SK-N-SH (cell line): ENCODE results near the gene AP3S2.
"Not testable (repeated sequence)": the region's sequence is repeated elsewhere in the genome, so short reads cannot be mapped to it uniquely, and the experiment has no call there.

Experiments used
- CHD2 ChIP-seq: fragments of 150-350 bp; IDR thresholded peaks from 2 replicates; pipeline ENCODE4 v1.6.1; 2018; ENCODE audit warnings: low read length; ENCODE audit not compliant: partially characterized antibody
- EP300 ChIP-seq, 2 experiments: IDR thresholded peaks; 2 replicates each; pipeline versions ENCODE4 v1.4.0 to v1.6.1; 2012; ENCODE audit warnings: borderline replicate concordance in 1 of 2, low read depth in 1 of 2, low read length in 1 of 2
- EZH2phosphoT487 ChIP-seq: fragments of 200-600 bp; sonication (generic); IDR thresholded peaks from 2 replicates; pipeline ENCODE4 v1.6.1; 2017; ENCODE audit warnings: low read depth, mixed run types, mild to moderate bottlenecking, antibody characterized with exemption, moderate library complexity, borderline replicate concordance
- GABPA ChIP-seq: IDR thresholded peaks from 2 replicates; pipeline ENCODE4 v1.4.0; 2012; ENCODE audit warnings: low read depth, mild to moderate bottlenecking
- GATA2 ChIP-seq: sonication (generic); formaldehyde crosslinking; IDR thresholded peaks from 2 replicates; pipeline ENCODE4 v1.5.0; 2020; ENCODE audit warnings: mild to moderate bottlenecking, missing genetic modification reagents
- JUND ChIP-seq: IDR thresholded peaks from 2 replicates; pipeline ENCODE4 v1.4.0; 2012
- POLR2AphosphoS5 ChIP-seq: IDR thresholded peaks from 2 replicates; pipeline ENCODE4 v1.6.1; 2012; ENCODE audit warnings: low read depth, low read length
- RAD21 ChIP-seq: IDR thresholded peaks from 2 replicates; pipeline ENCODE4 v1.6.1; 2012; ENCODE audit warnings: mild to moderate bottlenecking, low read length
- RCOR1 ChIP-seq: fragments of 150-350 bp; IDR thresholded peaks from 2 replicates; pipeline ENCODE4 v1.6.1; 2017; ENCODE audit warnings: antibody characterized with exemption, low read length
- RXRA ChIP-seq: IDR thresholded peaks from 2 replicates; pipeline ENCODE4 v1.4.0; 2012; ENCODE audit warnings: low read depth, mild to moderate bottlenecking, borderline replicate concordance
- TF ChIP-seq, protein P1 (sequence below): fragments of 200-600 bp; sonication (generic); IDR thresholded peaks from 2 replicates; pipeline ENCODE4 v1.6.1; 2017; ENCODE audit warnings: antibody characterized with exemption, mild to moderate bottlenecking, moderate library complexity
- TF ChIP-seq, protein P2 (sequence below): IDR thresholded peaks from 2 replicates; pipeline ENCODE4 v1.4.0; 2012; ENCODE audit warnings: low read depth, borderline replicate concordance
- TF ChIP-seq, protein P3 (sequence below): IDR thresholded peaks from 2 replicates; pipeline ENCODE4 v1.6.1; 2012; ENCODE audit warnings: mild to moderate bottlenecking, low read depth, low read length, moderate library complexity

DNA sequence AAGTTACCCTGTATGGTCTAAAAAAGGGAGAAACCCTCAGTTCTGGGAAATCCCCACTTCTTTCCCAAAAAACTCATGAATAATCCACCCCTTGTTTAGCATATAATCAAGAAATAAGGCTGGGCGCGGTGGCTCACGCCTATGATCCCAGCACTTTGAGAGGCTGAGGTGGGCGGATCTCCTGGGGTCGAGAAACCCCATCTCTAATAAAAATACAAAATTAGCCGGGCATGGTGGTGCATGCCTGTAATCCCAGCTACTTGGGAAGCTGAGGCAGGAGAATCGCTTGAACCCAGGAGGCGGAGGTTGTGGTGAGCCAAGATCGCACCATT lies 111.2 kb downstream of the AP3S2 start:
- TF ChIP-seq, protein P1, sequence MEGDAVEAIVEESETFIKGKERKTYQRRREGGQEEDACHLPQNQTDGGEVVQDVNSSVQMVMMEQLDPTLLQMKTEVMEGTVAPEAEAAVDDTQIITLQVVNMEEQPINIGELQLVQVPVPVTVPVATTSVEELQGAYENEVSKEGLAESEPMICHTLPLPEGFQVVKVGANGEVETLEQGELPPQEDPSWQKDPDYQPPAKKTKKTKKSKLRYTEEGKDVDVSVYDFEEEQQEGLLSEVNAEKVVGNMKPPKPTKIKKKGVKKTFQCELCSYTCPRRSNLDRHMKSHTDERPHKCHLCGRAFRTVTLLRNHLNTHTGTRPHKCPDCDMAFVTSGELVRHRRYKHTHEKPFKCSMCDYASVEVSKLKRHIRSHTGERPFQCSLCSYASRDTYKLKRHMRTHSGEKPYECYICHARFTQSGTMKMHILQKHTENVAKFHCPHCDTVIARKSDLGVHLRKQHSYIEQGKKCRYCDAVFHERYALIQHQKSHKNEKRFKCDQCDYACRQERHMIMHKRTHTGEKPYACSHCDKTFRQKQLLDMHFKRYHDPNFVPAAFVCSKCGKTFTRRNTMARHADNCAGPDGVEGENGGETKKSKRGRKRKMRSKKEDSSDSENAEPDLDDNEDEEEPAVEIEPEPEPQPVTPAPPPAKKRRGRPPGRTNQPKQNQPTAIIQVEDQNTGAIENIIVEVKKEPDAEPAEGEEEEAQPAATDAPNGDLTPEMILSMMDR: not testable (repeated sequence)
- TF ChIP-seq CHD2; RCOR1; GATA2 (CRISPR knock-in tag); POLR2AphosphoS5; EZH2phosphoT487; EP300 (IDR thresholded peaks at IDR 0.05; ENCODE audit: borderline replicate concordance in 1 of 2, low read depth in 1 of 2, low read length in 1 of 2); RXRA; GABPA; RAD21; JUND: not testable (repeated sequence)
- TF ChIP-seq, protein P2, sequence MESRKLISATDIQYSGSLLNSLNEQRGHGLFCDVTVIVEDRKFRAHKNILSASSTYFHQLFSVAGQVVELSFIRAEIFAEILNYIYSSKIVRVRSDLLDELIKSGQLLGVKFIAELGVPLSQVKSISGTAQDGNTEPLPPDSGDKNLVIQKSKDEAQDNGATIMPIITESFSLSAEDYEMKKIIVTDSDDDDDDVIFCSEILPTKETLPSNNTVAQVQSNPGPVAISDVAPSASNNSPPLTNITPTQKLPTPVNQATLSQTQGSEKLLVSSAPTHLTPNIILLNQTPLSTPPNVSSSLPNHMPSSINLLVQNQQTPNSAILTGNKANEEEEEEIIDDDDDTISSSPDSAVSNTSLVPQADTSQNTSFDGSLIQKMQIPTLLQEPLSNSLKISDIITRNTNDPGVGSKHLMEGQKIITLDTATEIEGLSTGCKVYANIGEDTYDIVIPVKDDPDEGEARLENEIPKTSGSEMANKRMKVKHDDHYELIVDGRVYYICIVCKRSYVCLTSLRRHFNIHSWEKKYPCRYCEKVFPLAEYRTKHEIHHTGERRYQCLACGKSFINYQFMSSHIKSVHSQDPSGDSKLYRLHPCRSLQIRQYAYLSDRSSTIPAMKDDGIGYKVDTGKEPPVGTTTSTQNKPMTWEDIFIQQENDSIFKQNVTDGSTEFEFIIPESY: not testable (repeated sequence)
- TF ChIP-seq, protein P3, sequence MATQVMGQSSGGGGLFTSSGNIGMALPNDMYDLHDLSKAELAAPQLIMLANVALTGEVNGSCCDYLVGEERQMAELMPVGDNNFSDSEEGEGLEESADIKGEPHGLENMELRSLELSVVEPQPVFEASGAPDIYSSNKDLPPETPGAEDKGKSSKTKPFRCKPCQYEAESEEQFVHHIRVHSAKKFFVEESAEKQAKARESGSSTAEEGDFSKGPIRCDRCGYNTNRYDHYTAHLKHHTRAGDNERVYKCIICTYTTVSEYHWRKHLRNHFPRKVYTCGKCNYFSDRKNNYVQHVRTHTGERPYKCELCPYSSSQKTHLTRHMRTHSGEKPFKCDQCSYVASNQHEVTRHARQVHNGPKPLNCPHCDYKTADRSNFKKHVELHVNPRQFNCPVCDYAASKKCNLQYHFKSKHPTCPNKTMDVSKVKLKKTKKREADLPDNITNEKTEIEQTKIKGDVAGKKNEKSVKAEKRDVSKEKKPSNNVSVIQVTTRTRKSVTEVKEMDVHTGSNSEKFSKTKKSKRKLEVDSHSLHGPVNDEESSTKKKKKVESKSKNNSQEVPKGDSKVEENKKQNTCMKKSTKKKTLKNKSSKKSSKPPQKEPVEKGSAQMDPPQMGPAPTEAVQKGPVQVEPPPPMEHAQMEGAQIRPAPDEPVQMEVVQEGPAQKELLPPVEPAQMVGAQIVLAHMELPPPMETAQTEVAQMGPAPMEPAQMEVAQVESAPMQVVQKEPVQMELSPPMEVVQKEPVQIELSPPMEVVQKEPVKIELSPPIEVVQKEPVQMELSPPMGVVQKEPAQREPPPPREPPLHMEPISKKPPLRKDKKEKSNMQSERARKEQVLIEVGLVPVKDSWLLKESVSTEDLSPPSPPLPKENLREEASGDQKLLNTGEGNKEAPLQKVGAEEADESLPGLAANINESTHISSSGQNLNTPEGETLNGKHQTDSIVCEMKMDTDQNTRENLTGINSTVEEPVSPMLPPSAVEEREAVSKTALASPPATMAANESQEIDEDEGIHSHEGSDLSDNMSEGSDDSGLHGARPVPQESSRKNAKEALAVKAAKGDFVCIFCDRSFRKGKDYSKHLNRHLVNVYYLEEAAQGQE: not testable (repeated sequence)
